GM18511 (cell line): ENCODE data around the gene ZNF397.
A peak's percentile ranks its signal among the peaks of the same experiment; 100 is the strongest.

ENCODE experiments used
- ATAC-seq: cut with Tn5 transposase; IDR thresholded peaks from one replicate; pipeline ENCODE4 v1.9.1; 2021; ENCODE audit warnings: mild to moderate bottlenecking, moderate library complexity; ENCODE audit not compliant: unreplicated experiment

The ZNF397 gene

GRCh38 chr18:35290094-35290735, 49.4 kb downstream of the ZNF397 start, which contains the start of gene ZSCAN30:
Gene ZSCAN30, minus strand, starts transcription at chr18:35290229. Its CDS starts 25,877 bp downstream, at chr18:35264352.
- ATAC-seq = peak; percentile 95

GRCh38 chr18:35291166-35291565, 50.3 kb downstream of the ZNF397 start:
- ATAC-seq = no peak

DNA sequence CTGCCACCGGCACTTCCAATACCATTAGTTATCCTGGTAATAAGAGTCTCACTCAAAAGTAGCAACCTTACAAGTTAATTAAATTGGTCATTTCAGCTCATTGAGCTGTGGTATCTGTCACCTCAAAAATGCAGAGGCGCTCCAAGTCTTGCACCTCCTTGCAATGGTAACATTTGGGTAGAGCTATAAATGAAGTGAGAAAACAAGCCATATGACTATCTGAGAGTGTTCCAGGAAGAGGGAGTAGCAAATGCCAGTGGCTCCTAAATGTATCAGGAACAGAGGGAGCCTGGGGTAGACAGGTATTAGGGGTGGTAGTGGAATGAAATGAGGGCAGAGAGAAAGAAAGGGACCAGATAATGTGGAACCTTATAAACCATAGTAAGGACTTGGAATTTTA, 55.2 kb downstream of the ZNF397 start:
- no peak for ATAC-seq

DNA sequence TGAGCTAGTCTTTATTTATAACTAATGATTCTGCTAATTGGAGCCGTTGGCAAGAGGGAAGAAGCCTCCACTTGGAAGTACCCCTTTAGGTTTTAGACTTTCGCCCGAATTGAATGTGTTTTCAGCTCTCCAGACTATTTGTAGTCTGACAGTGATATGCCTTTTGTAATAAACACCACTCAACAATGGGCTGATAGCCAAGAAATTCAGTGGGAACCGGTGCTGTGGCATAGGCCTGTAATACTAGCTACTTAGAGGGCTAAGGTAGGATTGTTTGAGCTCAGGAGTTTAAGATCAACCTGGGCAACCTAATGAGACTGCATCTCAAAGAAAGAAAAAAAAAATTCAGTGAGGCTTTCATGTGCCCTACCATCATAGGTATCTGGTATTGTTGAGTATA, 62.8 kb downstream of the ZNF397 start:
- ATAC-seq = no peak

DNA sequence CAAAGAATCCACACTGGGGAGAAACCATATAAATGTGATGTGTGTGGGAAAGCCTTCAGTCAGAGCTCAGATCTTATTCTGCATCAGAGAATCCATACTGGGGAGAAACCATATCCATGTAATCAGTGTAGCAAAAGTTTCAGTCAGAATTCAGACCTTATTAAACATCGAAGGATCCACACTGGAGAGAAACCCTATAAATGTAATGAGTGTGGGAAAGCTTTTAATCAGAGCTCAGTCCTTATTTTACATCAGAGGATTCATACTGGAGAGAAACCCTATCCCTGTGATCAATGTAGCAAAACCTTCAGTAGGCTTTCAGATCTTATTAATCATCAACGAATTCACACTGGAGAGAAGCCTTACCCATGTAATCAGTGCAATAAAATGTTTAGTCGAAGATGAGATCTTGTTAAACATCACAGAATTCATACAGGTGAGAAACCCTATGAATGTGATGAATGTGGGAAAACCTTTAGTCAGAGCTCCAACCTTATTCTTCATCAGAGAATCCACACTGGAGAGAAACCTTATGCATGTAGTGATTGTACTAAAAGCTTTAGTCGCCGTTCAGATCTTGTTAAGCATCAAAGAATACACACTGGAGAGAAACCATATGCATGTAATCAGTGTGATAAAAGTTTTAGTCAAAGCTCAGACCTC, 65.9 kb downstream of the ZNF397 start:
- no peak for ATAC-seq
